Suprapubic skin (tissue), 4 donors: Measurements from ENCODE around the gene MED22.

Experiments used
- POLR2A ChIP-seq, 2 donors: fragments of 450-650 bp; IDR thresholded peaks; one replicate each; pipeline ENCODE4 v1.6.1; 2017; ENCODE audit warnings: antibody characterized with exemption in 2 of 2, mild to moderate bottlenecking in 2 of 2, moderate library complexity in 2 of 2
- POLR2AphosphoS5 ChIP-seq, 3 donors: sonication (generic); formaldehyde crosslinking; IDR thresholded peaks; one replicate each; pipeline ENCODE4 v1.6.1; 2017; ENCODE audit warnings: antibody characterized with exemption in 3 of 3
- TF ChIP-seq, protein P1 (sequence below), 2 donors: fragments of 200-600 bp in 1 of 2; fragments of 450-650 bp in 1 of 2; sonication (generic) in 1 of 2; IDR thresholded peaks; one replicate each; pipeline ENCODE4 v1.5.1; 2016 to 2019; ENCODE audit warnings: antibody characterized with exemption in 2 of 2, mild to moderate bottlenecking in 1 of 2, moderate library complexity in 1 of 2

DNA sequence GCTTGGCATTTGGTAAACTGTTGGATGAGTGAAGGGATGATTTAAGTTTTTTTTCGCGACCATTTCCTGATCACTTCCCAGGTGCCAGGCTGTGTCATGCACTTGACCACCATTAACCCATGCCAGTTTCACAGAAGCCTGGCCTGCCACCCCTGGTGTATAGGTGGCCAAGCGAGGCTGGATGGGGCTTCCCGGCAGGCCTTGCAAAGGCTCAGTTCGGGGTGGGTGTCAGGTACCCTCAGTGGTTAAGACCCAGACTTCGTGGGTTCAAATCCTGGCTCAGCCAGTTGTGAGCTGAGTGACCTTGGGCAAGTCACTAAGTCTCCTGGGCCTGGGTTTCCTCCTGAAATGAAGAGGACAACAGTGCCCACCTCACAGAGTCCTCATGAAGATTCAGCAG is 2.3 kb downstream of the MED22 start:
- TF ChIP-seq, protein P1, sequence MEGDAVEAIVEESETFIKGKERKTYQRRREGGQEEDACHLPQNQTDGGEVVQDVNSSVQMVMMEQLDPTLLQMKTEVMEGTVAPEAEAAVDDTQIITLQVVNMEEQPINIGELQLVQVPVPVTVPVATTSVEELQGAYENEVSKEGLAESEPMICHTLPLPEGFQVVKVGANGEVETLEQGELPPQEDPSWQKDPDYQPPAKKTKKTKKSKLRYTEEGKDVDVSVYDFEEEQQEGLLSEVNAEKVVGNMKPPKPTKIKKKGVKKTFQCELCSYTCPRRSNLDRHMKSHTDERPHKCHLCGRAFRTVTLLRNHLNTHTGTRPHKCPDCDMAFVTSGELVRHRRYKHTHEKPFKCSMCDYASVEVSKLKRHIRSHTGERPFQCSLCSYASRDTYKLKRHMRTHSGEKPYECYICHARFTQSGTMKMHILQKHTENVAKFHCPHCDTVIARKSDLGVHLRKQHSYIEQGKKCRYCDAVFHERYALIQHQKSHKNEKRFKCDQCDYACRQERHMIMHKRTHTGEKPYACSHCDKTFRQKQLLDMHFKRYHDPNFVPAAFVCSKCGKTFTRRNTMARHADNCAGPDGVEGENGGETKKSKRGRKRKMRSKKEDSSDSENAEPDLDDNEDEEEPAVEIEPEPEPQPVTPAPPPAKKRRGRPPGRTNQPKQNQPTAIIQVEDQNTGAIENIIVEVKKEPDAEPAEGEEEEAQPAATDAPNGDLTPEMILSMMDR (IDR thresholded peaks at IDR 0.05) = no peak
- TF ChIP-seq POLR2A (IDR thresholded peaks at IDR 0.05) = no peak
- no peak for TF ChIP-seq POLR2AphosphoS5 (IDR thresholded peaks at IDR 0.05)
